GM12878 (cell line): Measurements from ENCODE around the gene CDC16. TPM values are rescaled to one million over a fixed set of nuclear protein-coding genes. Genes with fewer than 3 reads are reported as not detected.
A peak's percentile ranks its signal among the peaks of the same experiment; 100 is the strongest.

ENCODE experiments used
- ATAC-seq: fragments of 200-7000 bp; cut with Tn5 transposase; 3 replicates; pipeline ENCODE4 v1.9.1; 2020; ENCODE audit warnings: mild to moderate bottlenecking, moderate library complexity
- BruUV-seq: library from RNA; stranded (reverse); fragments of 400-500 nt; replicated peaks from 2 replicates; lab custom pipeline; 2021; lab: Mats Ljungman, UMichigan
- CTCF ChIA-PET: fragments of 300-600 bp; sonication (Branson Sonifier 250); formaldehyde crosslinking; extraction: SDS; loops from one replicate; lab custom pipeline; 2021; ENCODE audit warnings: inconsistent platforms; lab: Yijun Ruan, JAX
- POLR2A ChIA-PET: fragments of 350-600 bp; formaldehyde crosslinking; extraction: SDS; loops from one replicate; lab custom pipeline; 2021; ENCODE audit warnings: inconsistent platforms; lab: Charles Lee
- RAD21 ChIA-PET: fragments of 300-600 bp; sonication (Branson Sonifier 250); formaldehyde crosslinking; loops from one replicate; lab custom pipeline; 2023; ENCODE audit warnings: antibody characterized with exemption; ENCODE audit not compliant: unreplicated experiment; lab: Charles Lee
- SMC1A ChIA-PET: fragments of 300-600 bp; sonication (Branson Sonifier 250); formaldehyde crosslinking; loops from one replicate; lab custom pipeline; 2023; ENCODE audit not compliant: unreplicated experiment, uncharacterized antibody; lab: Charles Lee
- DNase-seq: peaks from one replicate; pipeline ENCODE4 v3.0.0-alpha.2; 2011; ENCODE audit warnings: low read depth, low spot score
- FAIRE-seq: peaks from 3 replicates; lab custom pipeline; 2011; peaks lifted over from hg19 to GRCh38; lab: Jason Lieb, UNC
- H2AFZ ChIP-seq: 2 replicates; pipeline ENCODE4 v1.6.0; 2011; ENCODE audit warnings: low read depth, low read length, control low read depth; ENCODE audit not compliant: control insufficient read depth
- H3K27ac ChIP-seq: 2 replicates; pipeline ENCODE4 v1.5.1; 2011; ENCODE audit warnings: control low read depth; ENCODE audit not compliant: control insufficient read depth, insufficient read depth
- H3K27me3 ChIP-seq, 2 experiments: replicated peaks in 1 of 2; 2 replicates each; pipeline versions ENCODE4 v1.6.0 to v1.6.1; 2011; ENCODE audit warnings: low read length in 1 of 2; ENCODE audit not compliant: control insufficient read depth in 2 of 2, insufficient read depth in 2 of 2
- H3K36me3 ChIP-seq, 2 experiments: 2 replicates each; pipeline ENCODE4 v1.5.1; 2011; ENCODE audit warnings: low read length in 1 of 2; ENCODE audit not compliant: control insufficient read depth in 2 of 2, insufficient read depth in 2 of 2
- H3K4me1 ChIP-seq: 2 replicates; pipeline ENCODE4 v1.6.1; 2011; ENCODE audit warnings: mild to moderate bottlenecking, low read length, moderate library complexity, mixed read lengths; ENCODE audit not compliant: control insufficient read depth, insufficient read depth
- H3K4me2 ChIP-seq: 2 replicates; pipeline ENCODE4 v1.6.0; 2011; ENCODE audit warnings: control low read depth; ENCODE audit not compliant: control insufficient read depth, insufficient read depth
- H3K4me3 ChIP-seq: fragments of 200-600 bp; sonication (generic); 2 replicates; pipeline ENCODE4 v1.5.1; 2016
- H3K79me2 ChIP-seq: 2 replicates; pipeline ENCODE4 v1.6.0; 2011; ENCODE audit warnings: low read length; ENCODE audit not compliant: control insufficient read depth, insufficient read depth
- H3K9ac ChIP-seq: 2 replicates; pipeline ENCODE4 v1.8.0; 2011; ENCODE audit warnings: low read length, control low read depth, mixed read lengths; ENCODE audit not compliant: control insufficient read depth, insufficient read depth
- H3K9me3 ChIP-seq: replicated peaks from 3 replicates; pipeline ENCODE4 v1.5.1; 2011; ENCODE audit warnings: mild to moderate bottlenecking, low read length; ENCODE audit not compliant: control insufficient read depth, insufficient read depth
- H4K20me1 ChIP-seq: 2 replicates; pipeline ENCODE4 v1.6.0; 2011; ENCODE audit not compliant: control insufficient read depth, insufficient read depth
- BCL11A ChIP-seq: IDR thresholded peaks from 2 replicates; pipeline ENCODE4 v1.6.1; 2011; ENCODE audit warnings: low read depth, low read length
- JUNB ChIP-seq: IDR thresholded peaks from 2 replicates; pipeline ENCODE4 v1.6.1; 2016; ENCODE audit warnings: antibody characterized with exemption, mild to moderate bottlenecking
- NR2C2 ChIP-seq: IDR thresholded peaks from 2 replicates; pipeline ENCODE4 v1.6.1; 2011; ENCODE audit warnings: borderline replicate concordance, low read depth; ENCODE audit not compliant: control insufficient read depth, insufficient read length
- PBX3 ChIP-seq: IDR thresholded peaks from 2 replicates; pipeline ENCODE4 v1.6.1; 2011; ENCODE audit warnings: mild to moderate bottlenecking, low read depth, low read length, moderate library complexity; ENCODE audit not compliant: insufficient replicate concordance
- RUNX3 ChIP-seq: IDR thresholded peaks from 2 replicates; pipeline ENCODE4 v1.6.1; 2012; ENCODE audit warnings: low read length, inconsistent platforms
- USF2 ChIP-seq: IDR thresholded peaks from 2 replicates; pipeline ENCODE4 v1.6.1; 2011; ENCODE audit warnings: low read depth, low read length, improper control_type of control experiment, borderline replicate concordance
- ZNF622 ChIP-seq: fragments of 450-650 bp; IDR thresholded peaks from 2 replicates; pipeline ENCODE4 v1.6.1; 2017; ENCODE audit warnings: mild to moderate bottlenecking, inconsistent platforms
- WGBS: methylation state at CpG from one replicate; pipeline ENCODE4 v1.1.6; 2016; ENCODE audit warnings: low lambda C conversion rate; ENCODE audit not compliant: insufficient replicate concordance, insufficient coverage; ENCODE audit errors: missing lambda C conversion rate; 5-methylcytosine and 5-hydroxymethylcytosine counted together
- in situ Hi-C: fragments of 300-500 bp; cut with MboI; formaldehyde crosslinking; loops from 9 replicates; pipeline ENCODE4 v1.14.3; 2018; ENCODE audit warnings: mixed read lengths
- intact Hi-C: fragments of 100-400 bp; cut with micrococcal nuclease; formaldehyde crosslinking; loops from one replicate; pipeline ENCODE4 v1.14.2; 2022; ENCODE audit not compliant: unreplicated experiment
- polyA plus RNA-seq, 11 experiments: library from polyadenylated mRNA; depleted of rRNA in 4 of 11; unstranded in 6 of 11; stranded (reverse) in 5 of 11; fragments of >200 nt; fragmentation: Nextera tagmentation in 4 of 11; fragmentation: Illumina TruSeq in 1 of 11; extraction: Ambion mirVana in 4 of 11; extraction: Trizol in 1 of 11; gene quantifications; 1 replicate in 1 of 11; 2 replicates in 10 of 11; pipeline versions ENCODE4 v1.2.1 to v1.2.3, GENCODE V29; 2011 to 2016; ENCODE audit warnings: inconsistent platforms in 2 of 11, missing spikeins in 2 of 11, low read depth in 1 of 11
- total RNA-seq, 4 experiments: library from RNA; depleted of rRNA in 3 of 4; stranded (reverse); fragments of >200 nt in 3 of 4; fragmentation: Illumina TruSeq in 1 of 4; extraction: Trizol in 1 of 4; gene quantifications; 2 replicates each; pipeline versions ENCODE4 v1.2.1 to v1.2.3, GENCODE V29; 2013 to 2021

CDC16 gene
- total and polyA plus RNA-seq, 10 of the 15 experiments (the other 5 are each of a cell fraction or from before 2014, with no cell fraction given): 15.4 to 92.9 (median 31.4) TPM

DNA sequence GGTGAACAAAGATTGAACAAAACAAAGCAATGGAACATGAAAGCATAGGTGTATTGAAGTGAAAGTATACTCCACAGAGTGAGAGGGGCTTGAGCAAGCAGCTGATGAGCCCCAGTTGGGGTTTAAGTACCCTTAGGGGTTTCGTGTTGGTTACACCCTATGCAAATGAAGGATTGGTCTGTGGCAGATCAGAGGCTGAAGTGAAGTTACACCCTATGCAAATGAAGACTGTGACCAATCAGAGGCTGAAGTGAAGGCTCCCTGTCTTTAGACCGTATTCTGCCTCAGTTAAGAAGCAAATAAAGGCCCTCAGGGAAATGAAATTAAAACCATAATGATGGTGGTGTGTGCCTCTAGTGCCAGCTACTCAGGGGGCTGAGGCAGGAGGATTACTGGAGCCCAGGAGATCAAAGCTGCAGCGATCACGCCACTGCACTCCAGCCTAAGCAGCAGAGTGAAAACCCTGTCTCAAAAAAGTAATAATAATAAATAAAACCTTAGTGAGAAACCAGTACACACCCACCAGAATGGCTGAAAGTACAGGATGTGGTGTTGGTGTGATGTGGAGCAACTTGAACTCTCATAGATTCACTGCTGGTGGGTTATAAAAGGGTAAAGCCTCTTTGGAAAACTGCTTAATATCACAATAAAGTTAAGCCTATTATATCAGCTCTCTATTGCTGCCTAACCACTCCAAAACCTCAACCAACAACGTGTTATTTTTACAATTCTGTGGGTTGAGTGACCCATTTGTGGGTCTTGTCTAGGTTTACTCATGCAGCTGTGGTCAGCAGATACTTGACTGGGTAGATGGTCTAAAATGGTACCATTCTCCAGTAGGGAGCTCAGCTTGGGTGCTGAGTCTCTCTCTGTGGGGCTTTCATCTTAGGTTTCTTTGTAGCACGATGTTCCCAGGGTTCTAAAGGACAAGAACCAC, 33.9 kb downstream of the CDC16 start (continued):
- TF ChIP-seq USF2 (no peak), BCL11A (no peak), NR2C2 (no peak), PBX3 (no peak), RUNX3 (peak; percentile 41)
- TF ChIP-seq, all 136 proteins: peak for 2

GRCh38 chr13:114269281-114269770, 34.6 kb downstream of the CDC16 start:
- Histone ChIP-seq H3K4me1 (peaks cover 5% of the 10 kb centered on the region; the same call in 1 of the 2 replicates), H3K27ac (no peak overlapping the region), H3K27me3 (no peaks in the 10 kb centered on the region), H3K4me2 (no peak overlapping the region), H3K36me3 (peaks cover 5 to 18% of the 10 kb centered on the region in 2 experiments; a peak in 3 of 4 replicates), H3K9ac (no peak overlapping the region), H3K9me3 (peaks cover 7% of the 10 kb centered on the region; the same call in 2 of the 3 replicates), H3K79me2 (no peaks in the 10 kb centered on the region), H4K20me1 (no peaks in the 10 kb centered on the region), H2AFZ (no peak overlapping the region), H3K4me3 (no peak overlapping the region)
- in situ Hi-C loops: no loop called here
- WGBS: 73% methylated on average over 4 of the region's 4 CpGs
- TF ChIP-seq ZNF622 (no peak), JUNB (0 out of 2 replicates have a peak, but pooled peaks have one; percentile 32)
- ATAC-seq (peak; percentile 47), DNase-seq (no peak), FAIRE-seq (no peak)
- intact Hi-C loops: no loop called here
- ChIA-PET CTCF (no interaction called here), POLR2A (interaction anchor here (0.6 to 1.3 kb wide), 2 partner anchors 10 to 67 kb away, joined by 4 read pairs; no protein-coding TSS in a partner anchor), SMC1A (no interaction called here), RAD21 (no interaction called here)
- no TSS peak for BruUV-seq
